HepG2 (cell line): ENCODE data around the gene FALEC. TPM values are rescaled to one million over a fixed set of nuclear protein-coding genes. Genes with fewer than 3 reads are reported as not detected.
A peak's percentile ranks its signal among the peaks of the same experiment; 100 is the strongest.

Experiments
- EED ChIP-seq: sonication (generic); formaldehyde crosslinking; IDR thresholded peaks from 2 replicates; pipeline ENCODE4 v1.5.0; 2020; ENCODE audit warnings: mild to moderate bottlenecking, missing genetic modification reagents
- ELF4 ChIP-seq: sonication (generic); formaldehyde crosslinking; IDR thresholded peaks from 2 replicates; pipeline ENCODE4 v1.5.0; 2020; ENCODE audit warnings: missing genetic modification reagents, mild to moderate bottlenecking, moderate library complexity, borderline replicate concordance
- NAIF1 ChIP-seq: sonication (generic); formaldehyde crosslinking; IDR thresholded peaks from 2 replicates; pipeline ENCODE4 v1.5.0; 2020; ENCODE audit warnings: mild to moderate bottlenecking, missing genetic modification reagents, borderline replicate concordance
- RBAK ChIP-seq: sonication (generic); formaldehyde crosslinking; IDR thresholded peaks from 2 replicates; pipeline ENCODE4 v1.5.1; 2020; ENCODE audit warnings: mild to moderate bottlenecking, missing genetic modification reagents
- SNAI1 ChIP-seq: sonication (generic); formaldehyde crosslinking; IDR thresholded peaks from 2 replicates; pipeline ENCODE4 v1.5.0; 2020; ENCODE audit warnings: mild to moderate bottlenecking, missing genetic modification reagents, borderline replicate concordance
- YEATS2 ChIP-seq: sonication (generic); formaldehyde crosslinking; IDR thresholded peaks from 2 replicates; pipeline ENCODE4 v1.4.0; 2020; ENCODE audit warnings: missing genetic modification reagents, borderline replicate concordance
- ZNF207 ChIP-seq: fragments of 450-650 bp; IDR thresholded peaks from 2 replicates; pipeline ENCODE4 v1.6.1; 2016; ENCODE audit warnings: antibody characterized with exemption, borderline replicate concordance
- ZNF234 ChIP-seq: sonication (generic); formaldehyde crosslinking; conservative IDR thresholded peaks from 2 replicates; pipeline ENCODE4 v1.5.1; 2020; ENCODE audit warnings: mild to moderate bottlenecking, missing genetic modification reagents
- ZNF263 ChIP-seq: sonication (generic); formaldehyde crosslinking; IDR thresholded peaks from 2 replicates; pipeline ENCODE4 v1.4.0; 2020; ENCODE audit warnings: missing genetic modification reagents
- ZNF296 ChIP-seq: sonication (generic); formaldehyde crosslinking; conservative IDR thresholded peaks from 2 replicates; pipeline ENCODE4 v1.5.0; 2020; ENCODE audit warnings: mild to moderate bottlenecking, missing genetic modification reagents
- ZNF572 ChIP-seq: sonication (generic); formaldehyde crosslinking; IDR thresholded peaks from 2 replicates; pipeline ENCODE4 v1.5.1; 2020; ENCODE audit warnings: mild to moderate bottlenecking, missing genetic modification reagents
- ZNF703 ChIP-seq: sonication (generic); formaldehyde crosslinking; IDR thresholded peaks from 2 replicates; pipeline ENCODE4 v1.5.1; 2020; ENCODE audit warnings: missing genetic modification reagents, mild to moderate bottlenecking, moderate library complexity, borderline replicate concordance
- polyA plus RNA-seq, 8 experiments: library from polyadenylated mRNA; depleted of rRNA in 3 of 8; stranded (reverse) in 7 of 8; unstranded in 1 of 8; fragments of >200 nt; fragmentation: Illumina TruSeq in 4 of 8; extraction: Trizol in 4 of 8; gene quantifications; 2 replicates each; pipeline versions ENCODE4 v1.2.1 to v1.2.3, GENCODE V29; 2011 to 2016; ENCODE audit warnings: low read depth in 4 of 8, missing spikeins in 1 of 8, mixed read lengths in 1 of 8; ENCODE audit not compliant: insufficient read depth in 1 of 8
- total RNA-seq, 5 experiments: library from RNA; depleted of rRNA; stranded (reverse); fragments of >200 nt; fragmentation: Illumina TruSeq; extraction: Trizol; gene quantifications; 2 replicates each; pipeline ENCODE4 v1.2.3, GENCODE V29; 2016; ENCODE audit warnings: low read depth in 1 of 5
- TF ChIP-seq, protein P1 (sequence below): conservative IDR thresholded peaks from 2 replicates; pipeline ENCODE4 v1.6.1; 2018; ENCODE audit warnings: missing genetic modification reagents
- TF ChIP-seq, protein P2 (sequence below): sonication (generic); formaldehyde crosslinking; IDR thresholded peaks from 2 replicates; pipeline ENCODE4 v1.4.0; 2020; ENCODE audit warnings: missing genetic modification reagents, borderline replicate concordance
- TF ChIP-seq, protein P3 (sequence below): IDR thresholded peaks from 2 replicates; pipeline ENCODE4 v1.6.1; 2012; ENCODE audit warnings: low read depth, low read length, improper control_type of control experiment
- TF ChIP-seq, protein P4 (sequence below): IDR thresholded peaks from 2 replicates; pipeline ENCODE4 v1.6.1; 2016; ENCODE audit warnings: control low read depth
- TF ChIP-seq, protein P5 (sequence below): sonication (generic); formaldehyde crosslinking; IDR thresholded peaks from 2 replicates; pipeline ENCODE4 v1.4.0; 2020; ENCODE audit warnings: missing genetic modification reagents, low read depth, mild to moderate bottlenecking, borderline replicate concordance

FALEC gene
- total and polyA plus RNA-seq, 2 of the 13 experiments (the other 11 are each of a cell fraction or from before 2014, with no cell fraction given) = 0.33 to 0.71 TPM

DNA sequence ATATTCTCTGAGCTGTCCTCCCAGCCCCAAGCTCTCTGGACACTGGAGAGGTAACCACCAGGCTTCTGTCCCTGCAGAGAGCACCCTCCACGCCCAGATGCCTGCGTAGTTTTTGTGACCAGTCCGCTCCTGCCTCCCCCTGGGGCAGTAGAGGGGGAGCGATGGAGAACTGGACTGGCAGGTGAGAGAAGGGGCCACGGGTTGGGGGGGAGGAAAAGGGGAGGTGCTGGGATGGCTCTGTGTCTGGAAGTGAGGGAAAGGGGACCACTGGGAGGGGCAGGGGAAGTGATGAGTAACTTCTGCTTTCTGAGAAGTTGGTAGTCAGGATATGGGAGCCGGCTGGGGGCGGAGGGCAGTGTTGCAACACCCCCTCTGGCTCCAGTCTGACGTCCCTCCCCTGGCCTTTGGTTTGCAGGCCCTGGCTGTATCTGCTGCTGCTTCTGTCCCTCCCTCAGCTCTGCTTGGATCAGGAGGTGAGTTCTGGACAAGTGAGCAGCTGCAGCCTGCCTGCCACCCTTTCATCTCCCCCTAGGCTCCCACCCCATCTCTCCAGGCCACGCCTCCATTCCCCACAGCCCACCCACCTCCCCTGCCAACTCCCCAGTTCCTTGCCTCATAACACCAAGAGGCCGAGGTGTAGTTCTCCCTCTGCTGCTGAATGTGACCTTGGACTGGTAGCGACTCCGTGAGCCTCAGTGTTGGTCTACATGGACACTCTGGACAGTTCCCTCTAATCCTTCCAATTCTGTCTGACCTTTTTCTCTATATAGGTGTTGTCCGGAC, 36.8 kb downstream of the FALEC start (continued):
- TF ChIP-seq EED (CRISPR knock-in tag) = 0 out of 2 replicates have a peak, but pooled peaks have one; percentile 62
- TF ChIP-seq, protein P1, sequence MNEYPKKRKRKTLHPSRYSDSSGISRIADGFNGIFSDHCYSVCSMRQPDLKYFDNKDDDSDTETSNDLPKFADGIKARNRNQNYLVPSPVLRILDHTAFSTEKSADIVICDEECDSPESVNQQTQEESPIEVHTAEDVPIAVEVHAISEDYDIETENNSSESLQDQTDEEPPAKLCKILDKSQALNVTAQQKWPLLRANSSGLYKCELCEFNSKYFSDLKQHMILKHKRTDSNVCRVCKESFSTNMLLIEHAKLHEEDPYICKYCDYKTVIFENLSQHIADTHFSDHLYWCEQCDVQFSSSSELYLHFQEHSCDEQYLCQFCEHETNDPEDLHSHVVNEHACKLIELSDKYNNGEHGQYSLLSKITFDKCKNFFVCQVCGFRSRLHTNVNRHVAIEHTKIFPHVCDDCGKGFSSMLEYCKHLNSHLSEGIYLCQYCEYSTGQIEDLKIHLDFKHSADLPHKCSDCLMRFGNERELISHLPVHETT (CRISPR knock-in tag) = no peak
- peak; percentile 65; the same call in 1 of the 2 replicates for TF ChIP-seq YEATS2 (CRISPR knock-in tag)
- TF ChIP-seq ZNF572 = no peak
- TF ChIP-seq RBAK (CRISPR knock-in tag) = no peak
- 0 out of 2 replicates have a peak, but pooled peaks have one; percentile 14 for TF ChIP-seq ZNF263
- no peak for TF ChIP-seq ZNF296 (CRISPR knock-in tag)
- TF ChIP-seq, protein P2, sequence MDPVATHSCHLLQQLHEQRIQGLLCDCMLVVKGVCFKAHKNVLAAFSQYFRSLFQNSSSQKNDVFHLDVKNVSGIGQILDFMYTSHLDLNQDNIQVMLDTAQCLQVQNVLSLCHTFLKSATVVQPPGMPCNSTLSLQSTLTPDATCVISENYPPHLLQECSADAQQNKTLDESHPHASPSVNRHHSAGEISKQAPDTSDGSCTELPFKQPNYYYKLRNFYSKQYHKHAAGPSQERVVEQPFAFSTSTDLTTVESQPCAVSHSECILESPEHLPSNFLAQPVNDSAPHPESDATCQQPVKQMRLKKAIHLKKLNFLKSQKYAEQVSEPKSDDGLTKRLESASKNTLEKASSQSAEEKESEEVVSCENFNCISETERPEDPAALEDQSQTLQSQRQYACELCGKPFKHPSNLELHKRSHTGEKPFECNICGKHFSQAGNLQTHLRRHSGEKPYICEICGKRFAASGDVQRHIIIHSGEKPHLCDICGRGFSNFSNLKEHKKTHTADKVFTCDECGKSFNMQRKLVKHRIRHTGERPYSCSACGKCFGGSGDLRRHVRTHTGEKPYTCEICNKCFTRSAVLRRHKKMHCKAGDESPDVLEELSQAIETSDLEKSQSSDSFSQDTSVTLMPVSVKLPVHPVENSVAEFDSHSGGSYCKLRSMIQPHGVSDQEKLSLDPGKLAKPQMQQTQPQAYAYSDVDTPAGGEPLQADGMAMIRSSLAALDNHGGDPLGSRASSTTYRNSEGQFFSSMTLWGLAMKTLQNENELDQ = no peak
- TF ChIP-seq ZNF207 = no peak
- TF ChIP-seq ELF4 (CRISPR knock-in tag) = no peak
- TF ChIP-seq ZNF234 (CRISPR knock-in tag) = no peak
- TF ChIP-seq, protein P3, sequence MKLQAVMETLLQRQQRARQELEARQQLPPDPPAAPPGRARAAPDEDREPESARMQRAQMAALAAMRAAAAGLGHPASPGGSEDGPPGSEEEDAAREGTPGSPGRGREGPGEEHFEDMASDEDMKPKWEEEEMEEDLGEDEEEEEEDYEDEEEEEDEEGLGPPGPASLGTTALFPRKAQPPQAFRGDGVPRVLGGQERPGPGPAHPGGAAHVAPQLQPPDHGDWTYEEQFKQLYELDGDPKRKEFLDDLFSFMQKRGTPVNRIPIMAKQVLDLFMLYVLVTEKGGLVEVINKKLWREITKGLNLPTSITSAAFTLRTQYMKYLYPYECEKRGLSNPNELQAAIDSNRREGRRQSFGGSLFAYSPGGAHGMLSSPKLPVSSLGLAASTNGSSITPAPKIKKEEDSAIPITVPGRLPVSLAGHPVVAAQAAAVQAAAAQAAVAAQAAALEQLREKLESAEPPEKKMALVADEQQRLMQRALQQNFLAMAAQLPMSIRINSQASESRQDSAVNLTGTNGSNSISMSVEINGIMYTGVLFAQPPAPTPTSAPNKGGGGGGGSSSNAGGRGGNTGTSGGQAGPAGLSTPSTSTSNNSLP = no peak
- no peak for TF ChIP-seq NAIF1 (CRISPR knock-in tag)
- no peak for TF ChIP-seq SNAI1 (CRISPR knock-in tag)
- TF ChIP-seq, protein P4, sequence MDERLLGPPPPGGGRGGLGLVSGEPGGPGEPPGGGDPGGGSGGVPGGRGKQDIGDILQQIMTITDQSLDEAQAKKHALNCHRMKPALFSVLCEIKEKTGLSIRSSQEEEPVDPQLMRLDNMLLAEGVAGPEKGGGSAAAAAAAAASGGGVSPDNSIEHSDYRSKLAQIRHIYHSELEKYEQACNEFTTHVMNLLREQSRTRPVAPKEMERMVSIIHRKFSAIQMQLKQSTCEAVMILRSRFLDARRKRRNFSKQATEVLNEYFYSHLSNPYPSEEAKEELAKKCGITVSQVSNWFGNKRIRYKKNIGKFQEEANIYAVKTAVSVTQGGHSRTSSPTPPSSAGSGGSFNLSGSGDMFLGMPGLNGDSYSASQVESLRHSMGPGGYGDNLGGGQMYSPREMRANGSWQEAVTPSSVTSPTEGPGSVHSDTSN (CRISPR knock-in tag) = no peak
- no peak for TF ChIP-seq ZNF703 (CRISPR knock-in tag)
- TF ChIP-seq, protein P5, sequence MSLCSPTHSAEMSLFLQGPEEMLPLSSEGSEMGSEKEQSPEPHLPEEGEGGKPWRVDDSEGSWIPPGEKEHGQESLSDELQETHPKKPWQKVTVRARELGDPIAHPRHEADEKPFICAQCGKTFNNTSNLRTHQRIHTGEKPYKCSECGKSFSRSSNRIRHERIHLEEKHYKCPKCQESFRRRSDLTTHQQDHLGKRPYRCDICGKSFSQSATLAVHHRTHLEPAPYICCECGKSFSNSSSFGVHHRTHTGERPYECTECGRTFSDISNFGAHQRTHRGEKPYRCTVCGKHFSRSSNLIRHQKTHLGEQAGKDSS (CRISPR knock-in tag) = no peak; the same call in 1 of the 2 replicates
